22Rv1 (cell line): ENCODE measurements around the gene STS.
A peak's percentile ranks its signal among the peaks of the same experiment; 100 is the strongest.

Experiments
- ZFX ChIP-seq: fragments of 450-650 bp; IDR thresholded peaks from 2 replicates; pipeline ENCODE4 v1.6.1; 2017; ENCODE audit warnings: antibody characterized with exemption, borderline replicate concordance
- TF ChIP-seq, protein P1 (sequence below): fragments of 450-650 bp; IDR thresholded peaks from 2 replicates; pipeline ENCODE4 v1.5.1; 2017; ENCODE audit warnings: mild to moderate bottlenecking

DNA sequence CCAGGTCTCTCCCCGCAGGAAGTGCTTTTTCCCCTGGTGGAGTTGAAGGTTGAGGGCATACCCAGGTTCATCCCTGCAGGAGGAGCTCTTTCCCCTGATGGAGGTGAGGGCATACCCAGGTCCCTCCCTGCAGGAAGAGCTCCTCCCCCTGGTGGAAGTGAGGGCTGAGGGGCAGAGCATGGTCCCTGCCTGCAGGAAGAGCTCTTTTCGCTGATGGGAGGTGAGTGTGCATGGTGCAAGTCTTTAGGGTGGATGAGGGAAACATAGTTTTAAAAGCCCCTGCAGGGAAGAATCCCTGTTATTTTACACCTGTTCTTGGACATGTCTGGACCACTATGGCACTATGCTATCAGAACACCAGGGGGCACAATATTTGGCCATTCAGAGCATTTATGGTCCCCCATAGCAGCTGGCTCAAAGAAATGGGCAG, 44.2 kb downstream of the STS start:
- TF ChIP-seq, protein P1, sequence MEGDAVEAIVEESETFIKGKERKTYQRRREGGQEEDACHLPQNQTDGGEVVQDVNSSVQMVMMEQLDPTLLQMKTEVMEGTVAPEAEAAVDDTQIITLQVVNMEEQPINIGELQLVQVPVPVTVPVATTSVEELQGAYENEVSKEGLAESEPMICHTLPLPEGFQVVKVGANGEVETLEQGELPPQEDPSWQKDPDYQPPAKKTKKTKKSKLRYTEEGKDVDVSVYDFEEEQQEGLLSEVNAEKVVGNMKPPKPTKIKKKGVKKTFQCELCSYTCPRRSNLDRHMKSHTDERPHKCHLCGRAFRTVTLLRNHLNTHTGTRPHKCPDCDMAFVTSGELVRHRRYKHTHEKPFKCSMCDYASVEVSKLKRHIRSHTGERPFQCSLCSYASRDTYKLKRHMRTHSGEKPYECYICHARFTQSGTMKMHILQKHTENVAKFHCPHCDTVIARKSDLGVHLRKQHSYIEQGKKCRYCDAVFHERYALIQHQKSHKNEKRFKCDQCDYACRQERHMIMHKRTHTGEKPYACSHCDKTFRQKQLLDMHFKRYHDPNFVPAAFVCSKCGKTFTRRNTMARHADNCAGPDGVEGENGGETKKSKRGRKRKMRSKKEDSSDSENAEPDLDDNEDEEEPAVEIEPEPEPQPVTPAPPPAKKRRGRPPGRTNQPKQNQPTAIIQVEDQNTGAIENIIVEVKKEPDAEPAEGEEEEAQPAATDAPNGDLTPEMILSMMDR = peak; percentile 31
- no peak for TF ChIP-seq ZFX
